ENCODE data around the gene PTPN2.

DNA sequence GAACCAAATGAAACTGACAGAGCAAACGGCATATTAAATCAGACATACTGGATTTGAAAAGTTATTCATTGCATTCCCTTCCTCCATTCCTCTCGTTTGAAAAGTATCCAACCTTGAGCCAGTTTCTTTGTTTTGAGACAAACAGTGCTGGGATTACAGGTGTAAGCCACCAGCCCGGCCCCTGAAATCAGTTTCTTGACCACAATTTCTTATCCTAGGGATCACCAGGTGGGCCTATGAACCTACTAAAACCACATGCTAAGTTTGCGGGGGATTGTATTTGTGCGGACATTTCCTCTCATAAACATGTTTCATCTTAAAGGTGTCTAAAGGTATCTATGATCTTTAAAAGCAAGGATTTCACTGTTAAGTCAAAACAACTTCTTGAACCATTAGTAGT lies 11.6 kb downstream of the PTPN2 start:
- TF ChIP-seq, protein P1, sequence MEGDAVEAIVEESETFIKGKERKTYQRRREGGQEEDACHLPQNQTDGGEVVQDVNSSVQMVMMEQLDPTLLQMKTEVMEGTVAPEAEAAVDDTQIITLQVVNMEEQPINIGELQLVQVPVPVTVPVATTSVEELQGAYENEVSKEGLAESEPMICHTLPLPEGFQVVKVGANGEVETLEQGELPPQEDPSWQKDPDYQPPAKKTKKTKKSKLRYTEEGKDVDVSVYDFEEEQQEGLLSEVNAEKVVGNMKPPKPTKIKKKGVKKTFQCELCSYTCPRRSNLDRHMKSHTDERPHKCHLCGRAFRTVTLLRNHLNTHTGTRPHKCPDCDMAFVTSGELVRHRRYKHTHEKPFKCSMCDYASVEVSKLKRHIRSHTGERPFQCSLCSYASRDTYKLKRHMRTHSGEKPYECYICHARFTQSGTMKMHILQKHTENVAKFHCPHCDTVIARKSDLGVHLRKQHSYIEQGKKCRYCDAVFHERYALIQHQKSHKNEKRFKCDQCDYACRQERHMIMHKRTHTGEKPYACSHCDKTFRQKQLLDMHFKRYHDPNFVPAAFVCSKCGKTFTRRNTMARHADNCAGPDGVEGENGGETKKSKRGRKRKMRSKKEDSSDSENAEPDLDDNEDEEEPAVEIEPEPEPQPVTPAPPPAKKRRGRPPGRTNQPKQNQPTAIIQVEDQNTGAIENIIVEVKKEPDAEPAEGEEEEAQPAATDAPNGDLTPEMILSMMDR (IDR thresholded peaks at IDR 0.05; ENCODE audit: insufficient read depth, low read depth, low read length): no peak
- no peak for TF ChIP-seq EZH2 (IDR thresholded peaks at IDR 0.05; ENCODE audit: insufficient read depth, low read length)

All from astrocyte (in vitro differentiated cells and primary cell).